ENCODE results near the gene LHFPL6.

The LHFPL6 gene

GRCh38 chr13:39461685-39462266, 141.2 kb downstream of the LHFPL6 start:
- no peak for DNase-seq

- DNase-seq, result no peak
These were observed 145.7 kb downstream of the LHFPL6 start for GRCh38 chr13:39457274-39457673.

GRCh38 chr13:39455521-39456175, 147.3 kb downstream of the LHFPL6 start:
- no peak for DNase-seq

- no peak for DNase-seq
These were observed 150.2 kb downstream of the LHFPL6 start for GRCh38 chr13:39452834-39453233.

GRCh38 chr13:39452417-39452816, 150.6 kb downstream of the LHFPL6 start:
- no peak for DNase-seq

- no peak for DNase-seq
These were observed 151.1 kb downstream of the LHFPL6 start for GRCh38 chr13:39451860-39452301.

GRCh38 chr13:39451301-39451700, 151.7 kb downstream of the LHFPL6 start:
- DNase-seq, result no peak

GRCh38 chr13:39450176-39450575, 152.8 kb downstream of the LHFPL6 start:
- DNase-seq, result no peak

GRCh38 chr13:39448834-39449233, 154.2 kb downstream of the LHFPL6 start:
- no peak for DNase-seq

GRCh38 chr13:39446865-39447264, 156.1 kb downstream of the LHFPL6 start:
- no peak for DNase-seq

GRCh38 chr13:39444866-39445265, 158.1 kb downstream of the LHFPL6 start:
- DNase-seq, result no peak

- no peak for DNase-seq
These were observed 169.3 kb downstream of the LHFPL6 start for GRCh38 chr13:39433651-39434050.

- DNase-seq, result no peak
These were observed 170.8 kb downstream of the LHFPL6 start for GRCh38 chr13:39432196-39432595.

GRCh38 chr13:39422845-39423565, 180.0 kb downstream of the LHFPL6 start:
- no peak for DNase-seq

- no peak for DNase-seq
These were observed 183.1 kb downstream of the LHFPL6 start for GRCh38 chr13:39419876-39420275.

- no peak for DNase-seq
These were observed 183.9 kb downstream of the LHFPL6 start for GRCh38 chr13:39419068-39419467.

- no peak for DNase-seq
These were observed 184.6 kb downstream of the LHFPL6 start for GRCh38 chr13:39418424-39418823.

- no peak for DNase-seq
These were observed 185.3 kb downstream of the LHFPL6 start for GRCh38 chr13:39417643-39418042.

- no peak for DNase-seq
These were observed 185.9 kb downstream of the LHFPL6 start for GRCh38 chr13:39417131-39417530.

GRCh38 chr13:39415008-39415802, 187.8 kb downstream of the LHFPL6 start:
- DNase-seq, result peak; percentile 7

- DNase-seq, result no peak
These were observed 188.7 kb downstream of the LHFPL6 start for GRCh38 chr13:39414339-39414738.

- no peak for DNase-seq
These were observed 191.5 kb downstream of the LHFPL6 start for GRCh38 chr13:39411511-39411910.

- no peak for DNase-seq
These were observed 192.0 kb downstream of the LHFPL6 start for GRCh38 chr13:39410964-39411363.

Data from stimulated activated CD4-positive, alpha-beta T cell treated with anti-CD3 and anti-CD28 coated beads, Interleukin-15, amount 100 ng/mL, for 24 hours (primary cell).